AG04450 (cell line): ENCODE data around the gene ATF6. TPM values are rescaled to one million over a fixed set of nuclear protein-coding genes. Genes with fewer than 3 reads are reported as not detected.

ENCODE experiments used
- CTCF ChIA-PET: fragments of 300-600, 350-600 bp; formaldehyde crosslinking; extraction: SDS; loops from one replicate; lab custom pipeline; 2022; ENCODE audit warnings: antibody characterized with exemption, inconsistent platforms; lab: Charles Lee
- POLR2A ChIA-PET: fragments of 350-600 bp; formaldehyde crosslinking; extraction: SDS; loops from one replicate; lab custom pipeline; 2021; ENCODE audit warnings: antibody characterized with exemption, inconsistent platforms; lab: Yijun Ruan, JAX
- DNase-seq: peaks from one replicate; pipeline ENCODE4 v3.0.0-alpha.2; 2011; ENCODE audit warnings: low read depth, low spot score
- H3K27ac ChIP-seq: one replicate; pipeline ENCODE4 v1.5.1; 2012; ENCODE audit warnings: low read depth, low read length, control low read depth
- H3K27me3 ChIP-seq: one replicate; pipeline ENCODE4 v1.6.0; 2012; ENCODE audit warnings: low read length; ENCODE audit not compliant: control insufficient read depth, insufficient read depth
- H3K4me3 ChIP-seq: 2 replicates; pipeline ENCODE4 v1.5.1; 2011; ENCODE audit warnings: mild to moderate bottlenecking, low read depth, low read length, control low read depth
- H3K9me3 ChIP-seq: 2 replicates; pipeline ENCODE4 v1.5.1; 2012; ENCODE audit warnings: low read length; ENCODE audit not compliant: control insufficient read depth, insufficient read depth
- polyA plus RNA-seq: library from polyadenylated mRNA; depleted of rRNA; stranded (reverse); fragments of >200 nt; gene quantifications from 2 replicates; pipeline ENCODE4 v1.2.3, GENCODE V29; 2011
- TF ChIP-seq, protein P1 (sequence below): IDR thresholded peaks from 2 replicates; pipeline ENCODE4 v1.5.1; 2011; ENCODE audit warnings: low read depth, low read length, control low read depth, inconsistent platforms

ATF6 gene
- polyA plus RNA-seq, 1 experiment, result 33.6 TPM

GRCh38 chr1:161728376-161729226 is 37.5 kb upstream of the ATF6 start:
- POLR2A ChIA-PET, result interaction anchor here (0.7 kb wide), 1 partner anchor 22 kb away, joined by 7 read pairs; no protein-coding TSS in a partner anchor

GRCh38 chr1:161730050-161730564 is 36.0 kb upstream of the ATF6 start:
- ChIA-PET POLR2A (no interaction called here), CTCF (interaction anchor here (5.9 kb wide), 1 partner anchor 9 kb away, joined by 92 read pairs; no protein-coding TSS in a partner anchor)
- DNase-seq, result no peak
- Histone ChIP-seq H3K27ac (no peak overlapping the region), H3K4me3 (no peak overlapping the region), H3K9me3 (no peaks in the 10 kb centered on the region), H3K27me3 (no peaks in the 10 kb centered on the region)
- TF ChIP-seq, protein P1, sequence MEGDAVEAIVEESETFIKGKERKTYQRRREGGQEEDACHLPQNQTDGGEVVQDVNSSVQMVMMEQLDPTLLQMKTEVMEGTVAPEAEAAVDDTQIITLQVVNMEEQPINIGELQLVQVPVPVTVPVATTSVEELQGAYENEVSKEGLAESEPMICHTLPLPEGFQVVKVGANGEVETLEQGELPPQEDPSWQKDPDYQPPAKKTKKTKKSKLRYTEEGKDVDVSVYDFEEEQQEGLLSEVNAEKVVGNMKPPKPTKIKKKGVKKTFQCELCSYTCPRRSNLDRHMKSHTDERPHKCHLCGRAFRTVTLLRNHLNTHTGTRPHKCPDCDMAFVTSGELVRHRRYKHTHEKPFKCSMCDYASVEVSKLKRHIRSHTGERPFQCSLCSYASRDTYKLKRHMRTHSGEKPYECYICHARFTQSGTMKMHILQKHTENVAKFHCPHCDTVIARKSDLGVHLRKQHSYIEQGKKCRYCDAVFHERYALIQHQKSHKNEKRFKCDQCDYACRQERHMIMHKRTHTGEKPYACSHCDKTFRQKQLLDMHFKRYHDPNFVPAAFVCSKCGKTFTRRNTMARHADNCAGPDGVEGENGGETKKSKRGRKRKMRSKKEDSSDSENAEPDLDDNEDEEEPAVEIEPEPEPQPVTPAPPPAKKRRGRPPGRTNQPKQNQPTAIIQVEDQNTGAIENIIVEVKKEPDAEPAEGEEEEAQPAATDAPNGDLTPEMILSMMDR, result no peak

More at GRCh38 chr1:161728376-161729226, 37.5 kb upstream of the ATF6 start:
- DNase-seq, result no peak
- Histone ChIP-seq H3K27ac (no peak overlapping the region), H3K9me3 (no peaks in the 10 kb centered on the region), H3K27me3 (no peaks in the 10 kb centered on the region), H3K4me3 (no peak overlapping the region)
- CTCF ChIA-PET, result interaction anchor here (5.9 kb wide), 1 partner anchor 10 kb away, joined by 92 read pairs; no protein-coding TSS in a partner anchor
- TF ChIP-seq, protein P1, result no peak

GRCh38 chr1:161731241-161731640 is 34.9 kb upstream of the ATF6 start:
- Histone ChIP-seq H3K27ac (no peak overlapping the region), H3K9me3 (no peaks in the 10 kb centered on the region), H3K4me3 (no peak overlapping the region), H3K27me3 (no peaks in the 10 kb centered on the region)
- DNase-seq, result no peak
- TF ChIP-seq, protein P1, result no peak
- CTCF ChIA-PET, result interaction anchor here (3.2 kb wide), 1 partner anchor 11 kb away, joined by 25 read pairs; no protein-coding TSS in a partner anchor
- POLR2A ChIA-PET, result no interaction called here

GRCh38 chr1:161731981-161732718 is 34.0 kb upstream of the ATF6 start:
- TF ChIP-seq, protein P1, result no peak
- Histone ChIP-seq H3K9me3 (no peaks in the 10 kb centered on the region), H3K4me3 (no peak overlapping the region), H3K27me3 (no peaks in the 10 kb centered on the region), H3K27ac (no peak overlapping the region)
- ChIA-PET CTCF (interaction anchor here (1.0 to 3.2 kb wide), 4 partner anchors 10 to 245 kb away, joined by 3 to 25 read pairs (median 4); partner anchors contain the start of gene DUSP12), POLR2A (no interaction called here)
- DNase-seq, result no peak
